ENCODE data around the gene IFIT3.

GRCh38 chr10:89281606-89282395 is 46.0 kb upstream of the IFIT3 start:
- no peak for TF ChIP-seq EZH2 (IDR thresholded peaks at IDR 0.05; ENCODE audit: borderline replicate concordance, low read depth, low read length, severe bottlenecking)
- TF ChIP-seq, protein P1, sequence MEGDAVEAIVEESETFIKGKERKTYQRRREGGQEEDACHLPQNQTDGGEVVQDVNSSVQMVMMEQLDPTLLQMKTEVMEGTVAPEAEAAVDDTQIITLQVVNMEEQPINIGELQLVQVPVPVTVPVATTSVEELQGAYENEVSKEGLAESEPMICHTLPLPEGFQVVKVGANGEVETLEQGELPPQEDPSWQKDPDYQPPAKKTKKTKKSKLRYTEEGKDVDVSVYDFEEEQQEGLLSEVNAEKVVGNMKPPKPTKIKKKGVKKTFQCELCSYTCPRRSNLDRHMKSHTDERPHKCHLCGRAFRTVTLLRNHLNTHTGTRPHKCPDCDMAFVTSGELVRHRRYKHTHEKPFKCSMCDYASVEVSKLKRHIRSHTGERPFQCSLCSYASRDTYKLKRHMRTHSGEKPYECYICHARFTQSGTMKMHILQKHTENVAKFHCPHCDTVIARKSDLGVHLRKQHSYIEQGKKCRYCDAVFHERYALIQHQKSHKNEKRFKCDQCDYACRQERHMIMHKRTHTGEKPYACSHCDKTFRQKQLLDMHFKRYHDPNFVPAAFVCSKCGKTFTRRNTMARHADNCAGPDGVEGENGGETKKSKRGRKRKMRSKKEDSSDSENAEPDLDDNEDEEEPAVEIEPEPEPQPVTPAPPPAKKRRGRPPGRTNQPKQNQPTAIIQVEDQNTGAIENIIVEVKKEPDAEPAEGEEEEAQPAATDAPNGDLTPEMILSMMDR (IDR thresholded peaks at IDR 0.05; ENCODE audit: borderline replicate concordance, extremely low read depth, low read length, poor library complexity, severe bottlenecking) = no peak
